Measurements from ENCODE around the gene MACROD1.
"Not testable (repeated sequence)": the region's sequence is repeated elsewhere in the genome, so short reads cannot be mapped to it uniquely, and the experiment has no call there.

MACROD1 gene

GRCh38 chr11:63991558-63991957 lies 174.4 kb downstream of the MACROD1 start:
- DNase-seq: no peak

GRCh38 chr11:63986932-63987513 lies 178.9 kb downstream of the MACROD1 start:
- DNase-seq: no peak

- peak; percentile 89 for DNase-seq
Observed at GRCh38 chr11:63986156-63986931, 179.6 kb downstream of the MACROD1 start, which contains the start of gene OTUB1. OTUB1 (plus strand) TSS chr11:63986438; CDS start chr11:63986457, 19 bp downstream.

GRCh38 chr11:63985812-63986155 lies 180.1 kb downstream of the MACROD1 start:
- DNase-seq: peak; percentile 78

- DNase-seq: no peak
Observed at GRCh38 chr11:63979426-63979825, 186.5 kb downstream of the MACROD1 start.

- DNase-seq: no peak
Observed at GRCh38 chr11:63978551-63979239, 187.2 kb downstream of the MACROD1 start.

GRCh38 chr11:63974259-63975143 lies 191.4 kb downstream of the MACROD1 start, which contains the start of gene COX8A:
COX8A (plus strand) TSS chr11:63974620; CDS start chr11:63974681, 61 bp downstream.
- peak; percentile 98 for DNase-seq

GRCh38 chr11:63973912-63974258 lies 192.0 kb downstream of the MACROD1 start:
- not testable (repeated sequence) for DNase-seq

- DNase-seq: no peak
Observed at GRCh38 chr11:63970902-63971301, 195.0 kb downstream of the MACROD1 start.

GRCh38 chr11:63969461-63969860 lies 196.5 kb downstream of the MACROD1 start:
- no peak for DNase-seq

GRCh38 chr11:63966444-63966843 lies 199.5 kb downstream of the MACROD1 start:
- no peak for DNase-seq

GRCh38 chr11:63963895-63964294 lies 202.0 kb downstream of the MACROD1 start:
- not testable (repeated sequence) for DNase-seq

- DNase-seq: peak; percentile 46
Observed at GRCh38 chr11:63961608-63962412, 204.1 kb downstream of the MACROD1 start.

GRCh38 chr11:63958008-63958407 lies 207.9 kb downstream of the MACROD1 start:
- DNase-seq: no peak

GRCh38 chr11:63952570-63952969 lies 213.3 kb downstream of the MACROD1 start:
- no peak for DNase-seq

- peak; percentile 44 for DNase-seq
Observed at GRCh38 chr11:63951779-63952536, 214.0 kb downstream of the MACROD1 start.

Measured in CD4-positive, alpha-beta T cell treated with Interleukin-12 subunit alpha and Interleukin-12 subunit beta, for 1 hour (primary cell).